Stomach (tissue), 9 donors: ENCODE data around the gene NFIX. TPM values are rescaled to one million over a fixed set of nuclear protein-coding genes. Genes with fewer than 3 reads are reported as not detected.
A peak's percentile ranks its signal among the peaks of the same experiment; 100 is the strongest.

Experiments
- DNase-seq, 2 donors: peaks; one replicate each; pipeline versions ENCODE4 v3.0.0 to v3.0.0-alpha.2; 2013 to 2019
- H3K27ac ChIP-seq, 5 donors: fragments of 200-600 bp in 4 of 5; sonication (generic) in 4 of 5; one replicate each; pipeline ENCODE4 v1.5.1; 2013 to 2019; ENCODE audit warnings: mild to moderate bottlenecking in 1 of 5, moderate library complexity in 1 of 5
- H3K27me3 ChIP-seq, 3 donors: fragments of 200-600 bp; sonication (generic); one replicate each; pipeline ENCODE4 v1.5.1; 2017 to 2019; ENCODE audit warnings: mixed run types in 1 of 3
- H3K36me3 ChIP-seq, 4 donors: fragments of 200-600 bp; sonication (generic); 1 replicate in 3 of 4; 2 replicates in 1 of 4; pipeline ENCODE4 v1.5.1; 2016 to 2019
- H3K4me1 ChIP-seq, 4 donors: fragments of 200-600 bp; sonication (generic); one replicate each; pipeline ENCODE4 v1.5.1; 2016 to 2019
- H3K4me3 ChIP-seq, 4 donors: fragments of 200-600 bp; sonication (generic) in 3 of 4; one replicate each; pipeline ENCODE4 v1.5.1; 2016 to 2019; ENCODE audit warnings: mild to moderate bottlenecking in 1 of 4
- H3K9me3 ChIP-seq, 4 donors: fragments of 200-600 bp; sonication (generic); one replicate each; pipeline ENCODE4 v1.5.1; 2016 to 2019
- CTCF ChIP-seq, 7 experiments: fragments of 450-650 bp in 4 of 7; fragments of 200-600 bp in 3 of 7; sonication (generic) in 3 of 7; IDR thresholded peaks; one replicate each; pipeline ENCODE4 v1.5.1; 2016 to 2019; ENCODE audit warnings: antibody characterized with exemption in 7 of 7, control low read depth in 2 of 7, mild to moderate bottlenecking in 1 of 7
- EP300 ChIP-seq: sonication (generic); formaldehyde crosslinking; IDR thresholded peaks from one replicate; pipeline ENCODE4 v1.6.1; 2017; ENCODE audit warnings: antibody characterized with exemption
- POLR2A ChIP-seq, 4 donors: fragments of 450-650 bp; IDR thresholded peaks; one replicate each; pipeline ENCODE4 v1.6.1; 2016; ENCODE audit warnings: antibody characterized with exemption in 4 of 4, control low read depth in 2 of 4, mild to moderate bottlenecking in 1 of 4, moderate library complexity in 1 of 4
- POLR2AphosphoS5 ChIP-seq, 3 donors: sonication (generic); formaldehyde crosslinking; IDR thresholded peaks; one replicate each; pipeline ENCODE4 v1.6.1; 2016; ENCODE audit warnings: antibody characterized with exemption in 3 of 3
- WGBS, 5 donors: extraction: QIAGEN DNeasy Blood & Tissue Kit in 3 of 5; methylation state at CpG; one replicate each; pipeline versions ENCODE4 v1.1.5 to v1.1.7; 2013 to 2018; 5-methylcytosine and 5-hydroxymethylcytosine counted together
- intact Hi-C: fragments of 100-400 bp; cut with DNase I; formaldehyde crosslinking; loops from one replicate; pipeline ENCODE4 v1.15.1; 2023; ENCODE audit warnings: low total_unique reads
- polyA plus RNA-seq, 3 donors: library from polyadenylated mRNA; stranded (reverse); fragments of 200-250 nt; gene quantifications; one replicate each; pipeline ENCODE4 v1.2.3, GENCODE V29; 2013
- total RNA-seq, 5 donors: library from RNA; depleted of rRNA; stranded (reverse); fragments of >200 nt; gene quantifications; one replicate each; pipeline versions ENCODE4 v1.1.0 to v1.2.3, GENCODE V29; 2014 to 2016
- donor health status: healthy with polysubstance abuse.
- donor health status: Bipolar disorder and iron deficiency.
- donor health status: healthy.

The NFIX gene
- total and polyA plus RNA-seq, 8 donors, result 11.5 to 183 (median 37.6) TPM

- TF ChIP-seq EP300 (no peak), POLR2A (IDR thresholded peaks at IDR 0.05) (no peak), CTCF (IDR thresholded peaks at IDR 0.05) (no peak), POLR2AphosphoS5 (IDR thresholded peaks at IDR 0.05) (no peak)
- intact Hi-C loops, result no loop called here
- H3K36me3 ChIP-seq, result no peaks in the 10 kb centered on the region
- H3K27me3 ChIP-seq, result peaks cover 0 to 29% (median 7%) of the 10 kb centered on the region in 3 donors
- 40 to 59% (median 42%) methylated on average over 22 of the region's 22 CpGs for WGBS, 5 donors
- H3K9me3 ChIP-seq, result no peaks in the 10 kb centered on the region
- peak overlapping the region in 3 of 4 donors; percentile 22 to 33 (median 22) for H3K4me3 ChIP-seq
- H3K4me1 ChIP-seq, result peaks cover 91 to 100% (median 99%) of the 10 kb centered on the region in 4 donors
- peak overlapping the region; percentile 67 to 94 (median 91) for H3K27ac ChIP-seq
- DNase-seq, result no peak
Measured at GRCh38 chr19:13016628-13017305, 21.5 kb downstream of the NFIX start.

GRCh38 chr19:13017306-13018034 lies 22.2 kb downstream of the NFIX start:
- H3K36me3 ChIP-seq, result no peaks in the 10 kb centered on the region
- TF ChIP-seq POLR2AphosphoS5 (IDR thresholded peaks at IDR 0.05) (no peak), EP300 (no peak), POLR2A (IDR thresholded peaks at IDR 0.05) (no peak), CTCF (IDR thresholded peaks at IDR 0.05) (no peak)
- intact Hi-C loops, result no loop called here
- 43 to 58% (median 47%) methylated on average over 14 of the region's 14 CpGs for WGBS, 5 donors
- peak overlapping the region; percentile 68 to 94 (median 91) for H3K27ac ChIP-seq
- H3K9me3 ChIP-seq, result no peaks in the 10 kb centered on the region
- peak overlapping the region in 3 of 4 donors; percentile 22 to 33 (median 22) for H3K4me3 ChIP-seq
- peaks cover 89 to 100% (median 98%) of the 10 kb centered on the region in 4 donors for H3K4me1 ChIP-seq
- DNase-seq, result no peak
- peaks cover 0 to 22% (median 0%) of the 10 kb centered on the region in 3 donors for H3K27me3 ChIP-seq

GRCh38 chr19:13018035-13018914 lies 23.0 kb downstream of the NFIX start:
- peak overlapping the region; percentile 72 to 94 (median 91) for H3K27ac ChIP-seq
- H3K36me3 ChIP-seq, result no peaks in the 10 kb centered on the region
- H3K4me1 ChIP-seq, result peaks cover 87 to 100% (median 97%) of the 10 kb centered on the region in 4 donors
- no peak for TF ChIP-seq POLR2A (IDR thresholded peaks at IDR 0.05)
- no peak for TF ChIP-seq CTCF (IDR thresholded peaks at IDR 0.05)
- TF ChIP-seq POLR2AphosphoS5 (IDR thresholded peaks at IDR 0.05), result no peak
- TF ChIP-seq EP300, result no peak
- H3K27me3 ChIP-seq, result peaks cover 0 to 14% (median 0%) of the 10 kb centered on the region in 3 donors
- peak overlapping the region in 1 of 4 donors; percentile 14 for H3K4me3 ChIP-seq
- intact Hi-C loops, result no loop called here
- WGBS, 5 donors, result 17 to 47% (median 36%) methylated on average over 18 to 20 of the region's 21 CpGs
- peak; percentile 68 to 71 for DNase-seq
- H3K9me3 ChIP-seq, result no peaks in the 10 kb centered on the region

GRCh38 chr19:13019332-13019731 lies 24.1 kb downstream of the NFIX start:
- Histone ChIP-seq H3K27ac (peak overlapping the region in 4 of 5 donors; percentile 88 to 94 (median 92)), H3K4me3 (no peak overlapping the region), H3K9me3 (no peaks in the 10 kb centered on the region), H3K36me3 (no peaks in the 10 kb centered on the region), H3K4me1 (peaks cover 88 to 100% (median 95%) of the 10 kb centered on the region in 4 donors), H3K27me3 (peaks cover 0 to 10% (median 0%) of the 10 kb centered on the region in 3 donors)
- 49 to 80% (median 63%) methylated on average over 4 of the region's 4 CpGs for WGBS, 5 donors
- DNase-seq, result no peak
- intact Hi-C loops, result no loop called here
- TF ChIP-seq EP300, result no peak
- TF ChIP-seq POLR2AphosphoS5 (IDR thresholded peaks at IDR 0.05), result no peak
- TF ChIP-seq CTCF (IDR thresholded peaks at IDR 0.05), result no peak
- no peak for TF ChIP-seq POLR2A (IDR thresholded peaks at IDR 0.05)
